HG03135 (cell line): ENCODE data around the gene TOP2A.

ENCODE experiments used
- ATAC-seq: cut with Tn5 transposase; IDR thresholded peaks from one replicate; pipeline ENCODE4 v1.9.1; 2021; ENCODE audit warnings: mild to moderate bottlenecking, moderate library complexity; ENCODE audit not compliant: unreplicated experiment

TOP2A gene

GRCh38 chr17:40361063-40361924 is 56.4 kb downstream of the TOP2A start:
- no peak for ATAC-seq

- ATAC-seq, result no peak
These were observed 57.6 kb downstream of the TOP2A start for GRCh38 chr17:40360091-40360490.

GRCh38 chr17:40358323-40359038 is 59.2 kb downstream of the TOP2A start:
- no peak for ATAC-seq

- ATAC-seq, result no peak
These were observed 60.5 kb downstream of the TOP2A start for GRCh38 chr17:40356990-40357881.

GRCh38 chr17:40355804-40356758 is 61.6 kb downstream of the TOP2A start:
- no peak for ATAC-seq

GRCh38 chr17:40355123-40355803 is 62.4 kb downstream of the TOP2A start:
- no peak for ATAC-seq

- ATAC-seq, result no peak
These were observed 63.2 kb downstream of the TOP2A start for GRCh38 chr17:40354221-40355122.

- ATAC-seq, result no peak
These were observed 64.8 kb downstream of the TOP2A start for GRCh38 chr17:40352779-40353394.

- ATAC-seq, result no peak
These were observed 65.4 kb downstream of the TOP2A start for GRCh38 chr17:40352237-40352778.

- no peak for ATAC-seq
These were observed 66.1 kb downstream of the TOP2A start for GRCh38 chr17:40351359-40352236.

GRCh38 chr17:40350689-40351358 is 66.9 kb downstream of the TOP2A start:
- ATAC-seq, result no peak

- ATAC-seq, result no peak
These were observed 67.6 kb downstream of the TOP2A start for GRCh38 chr17:40349895-40350688.

- ATAC-seq, result no peak
These were observed 68.2 kb downstream of the TOP2A start for GRCh38 chr17:40349477-40349894.

GRCh38 chr17:40348562-40349476 is 68.9 kb downstream of the TOP2A start:
- ATAC-seq, result no peak
